ENCODE results near the gene ANKH.

The ANKH gene

DNA sequence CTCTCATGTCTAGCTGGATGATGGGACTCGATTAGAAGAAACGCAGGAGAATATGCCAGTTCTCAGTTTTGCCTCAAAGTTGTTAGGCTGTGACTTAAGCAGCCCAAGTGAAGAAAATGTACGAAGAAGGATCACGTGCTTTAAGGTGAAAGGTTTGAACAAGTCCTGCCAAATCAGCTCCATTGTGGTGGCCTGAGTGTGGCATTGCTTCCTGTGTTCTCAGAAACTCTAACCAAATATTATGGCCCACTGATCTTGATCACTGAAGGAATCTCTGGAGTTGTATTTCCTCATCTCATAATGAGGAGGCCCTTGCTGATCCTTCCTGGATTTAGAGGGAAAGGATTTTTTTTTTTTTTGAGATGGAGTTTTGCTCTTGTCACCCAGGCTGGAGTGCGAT is 163.0 kb downstream of the ANKH start:
- no peaks in the 10 kb centered on the region for H3K27me3 Mint-ChIP-seq
- H3K27ac Mint-ChIP-seq = peak overlapping the region; percentile 81 to 91
- peaks cover 66% of the 10 kb centered on the region for H3K4me1 Mint-ChIP-seq
- no peaks in the 10 kb centered on the region for H3K9me3 Mint-ChIP-seq
- ATAC-seq = no peak
- no peak overlapping the region for H3K4me3 Mint-ChIP-seq
- DNase-seq = no peak

DNA sequence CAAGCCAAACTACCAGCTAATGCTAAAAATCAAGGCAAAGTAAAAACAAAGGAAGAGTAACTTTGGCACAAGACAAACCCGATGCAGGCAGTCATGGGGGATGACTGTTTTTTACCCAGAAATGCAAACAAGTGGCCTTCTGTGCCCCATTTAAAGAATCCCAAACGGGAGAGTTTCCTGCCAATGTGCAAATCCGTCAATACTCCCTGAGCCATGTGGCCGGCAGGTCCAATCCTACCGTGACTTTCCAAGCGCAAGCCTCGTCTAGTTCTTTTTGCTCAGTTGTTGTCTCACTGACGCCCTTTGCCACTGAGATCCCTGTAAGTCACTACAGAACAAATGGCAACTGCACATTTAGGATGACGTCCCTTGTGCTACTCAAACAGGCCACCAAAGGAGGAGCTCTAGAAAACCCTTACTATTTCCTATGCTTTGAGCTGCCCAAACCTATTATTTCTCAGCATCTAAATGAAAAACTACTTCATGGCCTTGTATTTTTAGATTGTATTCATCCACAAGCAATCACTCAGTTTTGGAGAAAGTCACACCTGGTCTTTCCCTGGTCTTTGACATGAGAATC is 163.7 kb downstream of the ANKH start:
- ATAC-seq = no peak
- Mint-ChIP-seq H3K27me3 (no peaks in the 10 kb centered on the region), H3K4me1 (peaks cover 73% of the 10 kb centered on the region), H3K4me3 (no peak overlapping the region), H3K27ac (peak overlapping the region; percentile 7 to 91), H3K9me3 (no peaks in the 10 kb centered on the region)
- no peak for DNase-seq

DNA sequence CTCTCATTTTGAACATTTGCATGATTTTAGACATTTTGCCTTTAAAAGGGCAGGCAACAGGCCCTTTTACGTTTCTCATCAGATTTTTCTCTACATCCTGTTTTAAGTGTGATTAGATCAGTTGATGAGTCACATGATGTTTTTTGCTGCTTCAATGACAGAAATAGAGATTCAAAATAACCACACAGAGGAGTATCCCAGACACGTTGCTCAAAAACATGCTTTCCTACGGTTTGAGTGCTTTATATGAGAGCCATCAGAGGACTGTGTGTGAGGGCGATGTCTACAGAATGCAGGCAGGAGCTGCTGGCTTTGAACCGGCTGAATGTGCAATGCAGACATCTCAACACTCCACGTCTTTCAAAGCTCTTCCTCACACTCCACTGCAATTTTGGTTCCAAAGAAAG is 165.0 kb downstream of the ANKH start:
- H3K9me3 Mint-ChIP-seq = no peaks in the 10 kb centered on the region
- H3K4me3 Mint-ChIP-seq = peak overlapping the region; percentile 55 to 81
- H3K4me1 Mint-ChIP-seq = peaks cover 80% of the 10 kb centered on the region
- ATAC-seq = peak; percentile 92
- no peaks in the 10 kb centered on the region for H3K27me3 Mint-ChIP-seq
- peak in 1 of 2 donors; percentile 24 for DNase-seq
- peak overlapping the region; percentile 78 to 99 for H3K27ac Mint-ChIP-seq

DNA sequence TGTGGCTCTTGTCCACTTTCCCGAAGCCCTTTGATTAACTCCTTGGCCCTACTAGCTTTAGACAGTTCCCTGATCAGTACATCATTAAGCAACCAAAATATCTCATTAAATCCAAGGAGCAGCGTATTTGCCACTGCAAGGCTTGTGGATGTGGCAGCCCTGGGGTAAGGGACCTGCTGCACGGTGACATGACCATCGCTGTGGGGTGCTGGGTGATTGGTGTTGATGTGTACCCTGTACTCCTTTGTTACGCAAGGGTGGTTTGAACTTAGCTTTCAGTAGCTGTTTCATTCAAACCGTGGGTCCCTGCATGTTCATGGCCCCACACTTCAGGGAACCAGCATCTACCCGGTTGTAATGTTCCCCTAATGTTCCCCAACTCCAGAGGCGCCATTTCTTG is 166.0 kb downstream of the ANKH start:
- no peak for DNase-seq
- Mint-ChIP-seq H3K27me3 (no peaks in the 10 kb centered on the region), H3K4me1 (peaks cover 84% of the 10 kb centered on the region), H3K27ac (peak overlapping the region; percentile 78 to 99), H3K9me3 (no peaks in the 10 kb centered on the region), H3K4me3 (peak overlapping the region in 1 of 2 donors; percentile 55)
- no peak for ATAC-seq

DNA sequence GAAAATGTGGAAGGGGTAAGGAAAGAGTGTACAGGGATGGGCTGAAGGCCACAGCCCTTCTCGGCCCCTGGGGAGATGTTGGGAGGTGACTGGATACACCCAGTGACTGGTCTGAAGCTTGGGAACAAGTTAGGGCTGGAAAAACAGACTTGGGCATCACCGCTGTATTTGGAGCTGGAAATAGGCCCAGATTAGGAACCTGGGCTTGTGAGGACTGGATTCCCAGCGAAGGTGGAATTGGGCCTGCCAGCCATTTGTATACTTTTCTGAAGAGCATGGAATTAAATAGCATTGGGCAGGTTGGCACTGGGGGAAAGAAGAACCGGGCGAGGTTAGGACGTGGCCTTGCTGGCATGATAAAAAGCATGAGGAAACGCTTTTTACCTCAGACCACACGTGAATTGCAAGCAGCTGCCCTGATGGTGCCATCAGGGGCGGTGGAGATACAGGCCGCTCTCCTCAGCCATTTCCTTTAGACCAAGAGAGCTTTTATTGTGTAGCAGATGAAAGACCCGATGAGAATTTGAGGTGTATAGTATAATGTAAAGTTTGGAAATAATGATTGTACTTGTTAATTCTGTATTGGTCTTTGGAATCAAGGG is 169.2 kb downstream of the ANKH start:
- peak overlapping the region; percentile 23 to 68 for H3K27ac Mint-ChIP-seq
- H3K4me1 Mint-ChIP-seq = peaks cover 76% of the 10 kb centered on the region
- no peaks in the 10 kb centered on the region for H3K9me3 Mint-ChIP-seq
- H3K27me3 Mint-ChIP-seq = no peaks in the 10 kb centered on the region
- DNase-seq = no peak
- no peak for ATAC-seq
- no peak overlapping the region for H3K4me3 Mint-ChIP-seq

DNA sequence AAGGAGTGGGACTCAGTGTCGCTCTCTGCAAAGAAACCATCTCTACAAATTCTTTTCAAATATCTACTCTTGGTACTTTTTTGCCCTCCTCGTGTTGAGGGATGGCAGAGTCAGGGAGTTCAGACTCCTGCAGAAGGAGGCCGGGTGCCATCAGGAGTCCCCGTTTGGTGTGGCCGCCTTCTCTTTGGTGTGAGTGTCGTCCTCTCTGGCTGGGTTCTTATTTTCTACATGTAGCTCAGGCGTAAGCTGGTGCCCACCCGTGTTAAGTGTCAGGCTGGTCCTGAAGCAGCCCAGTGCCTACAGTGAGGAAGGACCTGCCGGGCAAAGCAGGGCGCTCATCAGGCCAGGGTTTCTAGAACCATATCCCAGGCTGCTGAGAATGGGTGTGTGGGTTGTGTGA is 170.0 kb downstream of the ANKH start:
- no peaks in the 10 kb centered on the region for H3K9me3 Mint-ChIP-seq
- no peaks in the 10 kb centered on the region for H3K27me3 Mint-ChIP-seq
- peak overlapping the region; percentile 15 to 23 for H3K27ac Mint-ChIP-seq
- no peak for DNase-seq
- ATAC-seq = no peak
- H3K4me1 Mint-ChIP-seq = peaks cover 71% of the 10 kb centered on the region
- H3K4me3 Mint-ChIP-seq = no peak overlapping the region

DNA sequence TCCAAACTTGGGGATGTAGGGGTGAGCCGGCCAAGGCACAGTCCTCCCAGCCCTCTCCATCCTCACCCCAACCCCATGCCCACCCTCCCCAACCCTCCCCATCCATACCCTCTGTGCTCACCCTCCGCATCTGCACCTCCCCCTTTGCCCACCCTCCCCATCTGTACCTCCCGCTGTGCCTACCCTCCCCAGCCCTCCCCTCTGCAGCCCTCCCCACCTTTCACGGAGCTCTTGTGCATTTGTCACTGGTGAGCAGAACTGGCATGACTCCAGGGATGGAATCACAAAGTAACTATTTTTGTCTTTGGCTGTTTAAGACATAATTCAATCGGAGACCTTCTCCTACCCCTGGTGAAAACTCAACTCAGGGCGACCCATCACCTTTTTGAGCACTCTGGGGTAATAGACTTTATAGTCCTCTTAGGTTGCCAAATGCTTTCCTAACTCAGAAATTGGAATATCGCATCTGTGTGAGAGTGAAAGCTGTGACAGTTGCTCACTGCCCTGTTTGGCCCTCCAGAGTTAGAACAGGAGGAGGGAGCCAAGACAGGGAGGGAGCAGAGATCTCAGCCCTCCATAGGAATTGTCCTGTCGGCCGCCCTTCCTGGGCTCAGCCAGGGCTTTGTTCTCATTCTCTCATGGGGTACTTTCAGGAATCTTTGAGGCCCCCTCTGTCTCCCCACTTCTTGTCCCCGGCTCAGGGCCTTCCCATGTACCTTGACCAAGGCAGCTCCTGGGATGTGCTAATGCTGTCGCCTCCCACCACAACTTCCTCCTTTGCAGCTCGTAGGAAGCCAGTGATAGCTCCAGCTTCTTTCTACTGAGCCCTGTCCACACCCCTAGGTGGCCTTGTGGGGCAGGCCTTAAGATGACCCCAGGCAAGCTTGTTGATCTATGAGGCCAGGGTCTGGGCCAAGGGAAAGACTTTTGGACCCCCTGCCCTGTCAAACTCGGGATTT is 170.8 kb downstream of the ANKH start:
- peaks cover 70% of the 10 kb centered on the region for H3K4me1 Mint-ChIP-seq

DNA sequence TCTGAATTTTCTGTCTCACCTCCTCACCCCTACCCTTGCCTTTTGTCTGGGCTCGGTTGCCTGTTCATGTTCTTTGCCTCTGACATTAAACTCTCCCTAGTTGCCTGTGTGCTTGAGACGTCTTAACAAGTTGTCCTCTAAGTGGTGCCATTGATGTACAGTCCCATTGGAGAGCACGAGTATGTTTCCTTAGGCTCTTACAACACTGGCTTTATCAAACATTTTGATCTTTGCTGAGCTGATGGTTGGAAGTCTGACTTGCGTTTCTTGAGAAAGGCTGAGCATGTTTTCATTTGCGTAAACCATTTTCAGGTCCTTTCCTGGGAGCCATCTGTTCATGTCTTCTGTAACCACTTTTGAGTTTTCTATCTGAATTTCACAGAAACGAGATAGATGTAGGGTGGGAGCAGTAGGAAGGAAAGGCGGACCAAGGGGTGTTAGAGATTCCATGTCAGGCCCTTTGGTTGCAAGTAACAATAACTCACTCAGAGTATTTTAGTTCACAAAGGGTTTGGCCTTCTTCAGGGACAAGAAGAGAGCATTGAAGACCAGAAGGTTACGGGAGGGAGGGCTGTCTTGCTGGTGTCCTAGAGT is 171.7 kb downstream of the ANKH start:
- Mint-ChIP-seq H3K4me1 (peaks cover 61% of the 10 kb centered on the region), H3K27me3 (no peaks in the 10 kb centered on the region), H3K9me3 (no peaks in the 10 kb centered on the region), H3K27ac (peak overlapping the region; percentile 52 to 64), H3K4me3 (no peak overlapping the region)
- ATAC-seq (no peak), DNase-seq (no peak)

More for the DNA sequence above, 170.8 kb downstream of the ANKH start:
- Mint-ChIP-seq H3K4me3 (no peak overlapping the region), H3K9me3 (no peaks in the 10 kb centered on the region), H3K27ac (peak overlapping the region in 1 of 2 donors; percentile 64), H3K27me3 (no peaks in the 10 kb centered on the region)
- DNase-seq (no peak), ATAC-seq (peak; percentile 56)

DNA sequence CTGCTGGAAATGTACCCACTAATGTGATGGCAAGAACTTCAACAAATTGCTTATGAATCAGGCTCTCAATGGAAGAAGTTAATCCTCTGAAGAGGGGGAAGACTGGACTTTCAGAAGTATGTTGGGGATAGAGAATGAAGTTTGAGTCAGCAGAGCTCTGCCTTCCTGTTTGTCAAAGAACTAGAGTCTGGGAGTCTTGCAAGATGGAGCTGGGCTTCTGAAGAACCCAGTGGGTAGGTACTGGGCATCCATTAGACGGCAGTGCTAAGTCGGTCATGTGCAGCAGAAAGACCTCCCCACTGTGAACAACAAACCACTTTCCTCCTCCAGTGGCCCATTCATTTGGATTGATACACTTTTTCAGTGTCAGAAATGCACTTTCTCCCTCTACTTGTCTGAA is 172.4 kb downstream of the ANKH start:
- no peaks in the 10 kb centered on the region for H3K9me3 Mint-ChIP-seq
- no peak for DNase-seq
- no peak for ATAC-seq
- no peak overlapping the region for H3K4me3 Mint-ChIP-seq
- peaks cover 56% of the 10 kb centered on the region for H3K4me1 Mint-ChIP-seq
- peak overlapping the region; percentile 14 to 18 for H3K27ac Mint-ChIP-seq
- H3K27me3 Mint-ChIP-seq = no peaks in the 10 kb centered on the region

DNA sequence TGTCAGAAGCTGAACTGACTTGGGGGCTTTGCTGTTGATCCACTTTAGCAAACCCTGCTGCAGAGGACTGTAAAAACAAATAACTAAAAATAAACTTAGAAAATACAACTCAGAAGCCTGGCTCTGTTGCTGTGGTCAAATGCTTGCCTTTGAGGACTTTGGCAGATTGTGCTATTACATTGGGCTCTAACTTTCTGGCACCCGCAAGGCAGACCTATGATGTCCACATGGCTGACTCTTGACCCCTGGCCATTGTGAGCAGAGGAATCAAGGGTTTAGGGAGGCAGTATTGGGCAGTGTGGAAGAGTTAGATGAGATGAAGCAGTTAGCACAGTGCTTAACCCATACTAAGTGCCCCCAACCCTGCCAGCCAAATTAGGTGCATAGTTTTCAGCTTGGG is 173.1 kb downstream of the ANKH start:
- H3K4me1 Mint-ChIP-seq = peaks cover 50% of the 10 kb centered on the region

DNA sequence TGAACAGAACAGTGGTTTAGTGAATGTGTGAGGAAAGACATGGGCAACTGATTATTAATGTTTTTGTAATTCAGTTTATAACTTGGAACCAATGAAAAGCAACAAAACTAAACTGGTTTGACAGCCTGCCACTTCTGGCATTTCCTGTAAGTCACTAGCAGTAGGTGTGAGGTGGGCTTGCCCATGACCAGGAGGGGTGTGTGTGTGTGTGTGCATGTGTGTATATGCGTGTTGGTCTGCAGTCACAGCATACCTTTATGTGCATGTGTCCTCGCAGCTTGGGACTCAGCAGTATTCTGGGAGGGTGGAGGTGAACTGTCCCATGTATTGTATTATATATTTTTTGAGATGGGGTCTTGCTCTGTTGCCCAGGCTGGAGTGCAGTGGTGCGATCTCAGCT is 174.7 kb downstream of the ANKH start:
- ATAC-seq (no peak), DNase-seq (no peak)
- Mint-ChIP-seq H3K4me1 (peaks cover 33% of the 10 kb centered on the region), H3K27ac (no peak overlapping the region), H3K4me3 (no peak overlapping the region), H3K9me3 (no peaks in the 10 kb centered on the region), H3K27me3 (no peaks in the 10 kb centered on the region)

More for the DNA sequence above, 173.1 kb downstream of the ANKH start:
- ATAC-seq (no peak), DNase-seq (no peak)
- Mint-ChIP-seq H3K27ac (no peak overlapping the region), H3K4me3 (no peak overlapping the region), H3K27me3 (no peaks in the 10 kb centered on the region), H3K9me3 (no peaks in the 10 kb centered on the region)

DNA sequence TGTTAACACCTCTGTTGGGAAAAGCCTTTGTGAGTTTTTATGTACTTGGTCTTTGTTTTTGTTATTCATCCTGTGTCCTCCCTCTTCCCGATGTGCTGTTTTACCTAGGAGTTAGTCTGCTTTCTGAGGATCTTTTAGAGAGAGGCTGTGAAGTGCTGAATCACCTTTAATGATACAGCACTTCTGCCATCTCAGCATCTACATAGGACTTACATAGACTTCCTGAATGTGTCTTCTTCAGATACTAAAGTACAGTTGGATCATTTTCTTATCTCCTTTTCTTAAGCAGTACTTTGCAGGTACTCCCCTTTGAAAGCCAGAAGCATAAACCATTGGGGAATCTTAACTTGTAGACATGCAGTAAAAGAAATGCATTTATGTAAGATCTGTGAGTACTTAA is 175.5 kb downstream of the ANKH start:
- no peaks in the 10 kb centered on the region for H3K9me3 Mint-ChIP-seq
- no peak overlapping the region for H3K27ac Mint-ChIP-seq
- ATAC-seq = no peak
- peaks cover 25% of the 10 kb centered on the region for H3K4me1 Mint-ChIP-seq
- no peaks in the 10 kb centered on the region for H3K27me3 Mint-ChIP-seq
- H3K4me3 Mint-ChIP-seq = no peak overlapping the region
- DNase-seq = no peak

DNA sequence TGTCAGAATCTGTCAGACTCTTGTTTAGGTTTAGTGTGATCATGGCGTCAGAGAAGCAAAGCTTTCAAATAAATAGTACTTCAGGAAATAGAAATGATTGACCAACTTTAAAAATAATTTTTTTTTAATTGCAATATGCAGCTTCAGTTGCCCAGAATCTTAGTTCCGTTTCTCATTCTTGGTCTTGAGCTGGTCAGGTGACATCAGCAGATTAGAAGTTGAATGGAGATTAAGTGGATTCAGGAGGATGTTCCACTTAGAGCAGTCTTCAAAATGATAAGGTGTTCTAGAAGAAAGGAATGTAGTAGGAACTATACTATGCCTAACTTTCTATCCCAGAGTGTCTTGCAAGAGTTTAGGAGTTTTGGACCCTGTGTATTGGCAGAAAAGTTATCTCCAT is 176.4 kb downstream of the ANKH start:
- ATAC-seq = no peak
- Mint-ChIP-seq H3K4me1 (peaks cover 22% of the 10 kb centered on the region), H3K27ac (no peak overlapping the region)

DNA sequence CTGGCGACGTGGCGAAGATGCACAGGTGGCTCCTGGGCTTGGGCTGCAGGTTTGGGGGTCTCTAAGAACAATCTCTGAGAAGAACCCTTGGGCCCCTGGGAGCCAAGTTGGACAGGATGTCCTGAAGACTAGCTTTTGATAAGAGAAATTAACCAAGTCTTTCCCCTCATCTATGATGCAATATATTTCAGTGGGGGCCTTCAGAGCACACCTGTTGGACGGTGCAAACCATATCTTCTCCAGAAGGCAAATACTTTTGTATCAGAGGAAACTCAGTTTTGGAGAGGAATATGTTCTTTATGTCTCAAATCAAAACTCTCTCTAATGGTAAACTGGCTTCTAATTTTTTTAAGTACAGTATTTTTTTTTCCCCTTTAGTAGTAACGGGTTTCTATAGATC is 178.5 kb downstream of the ANKH start:
- Mint-ChIP-seq H3K27me3 (no peaks in the 10 kb centered on the region), H3K4me3 (no peak overlapping the region), H3K4me1 (peaks cover 9% of the 10 kb centered on the region), H3K27ac (no peak overlapping the region), H3K9me3 (no peaks in the 10 kb centered on the region)
- ATAC-seq (no peak), DNase-seq (no peak)

More for the DNA sequence above, 176.4 kb downstream of the ANKH start:
- no peak for DNase-seq
- Mint-ChIP-seq H3K4me3 (no peak overlapping the region), H3K9me3 (no peaks in the 10 kb centered on the region), H3K27me3 (no peaks in the 10 kb centered on the region)

DNA sequence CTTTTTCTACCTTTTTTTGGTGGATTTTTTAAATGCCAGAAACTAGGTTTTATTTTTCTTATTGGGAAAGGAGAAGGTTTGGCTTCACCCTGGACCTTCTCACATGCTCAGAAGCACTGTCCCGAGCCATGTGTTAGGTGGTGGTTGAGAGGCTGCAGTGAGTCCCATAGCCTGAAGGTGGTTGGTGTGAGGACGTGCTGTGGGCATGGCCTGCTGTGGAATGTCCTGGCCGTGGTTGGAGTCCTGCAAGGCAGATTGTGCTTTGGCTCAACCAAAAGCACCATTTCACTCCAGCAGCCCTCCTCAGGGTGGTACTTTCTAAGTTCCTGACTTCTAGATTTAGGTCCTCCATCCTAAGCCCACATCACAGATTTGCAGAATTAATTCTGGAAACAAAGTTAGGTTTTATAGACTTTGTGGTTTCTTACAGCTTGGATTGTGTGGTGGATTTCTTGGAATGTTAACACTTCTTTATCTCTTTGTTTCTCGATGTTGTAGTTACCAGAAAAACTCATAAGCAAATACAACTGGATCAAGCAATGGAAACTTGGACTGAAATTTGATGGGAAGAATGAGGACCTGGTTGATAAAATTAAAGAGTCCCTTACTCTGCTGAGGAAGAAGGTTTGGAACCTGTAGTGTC is 184.4 kb downstream of the ANKH start:
- no peak for ATAC-seq
- Mint-ChIP-seq H3K27ac (no peak overlapping the region), H3K4me3 (no peak overlapping the region), H3K9me3 (no peaks in the 10 kb centered on the region), H3K4me1 (peaks cover 17% of the 10 kb centered on the region), H3K27me3 (no peaks in the 10 kb centered on the region)
- no peak for DNase-seq
